TTC549 (cell line): ENCODE data around the gene WIPF1.

Source experiments
- FAIRE-seq: peaks from 2 replicates; lab custom pipeline; 2012; peaks lifted over from hg19 to GRCh38; lab: Jason Lieb, UNC

The WIPF1 gene

DNA sequence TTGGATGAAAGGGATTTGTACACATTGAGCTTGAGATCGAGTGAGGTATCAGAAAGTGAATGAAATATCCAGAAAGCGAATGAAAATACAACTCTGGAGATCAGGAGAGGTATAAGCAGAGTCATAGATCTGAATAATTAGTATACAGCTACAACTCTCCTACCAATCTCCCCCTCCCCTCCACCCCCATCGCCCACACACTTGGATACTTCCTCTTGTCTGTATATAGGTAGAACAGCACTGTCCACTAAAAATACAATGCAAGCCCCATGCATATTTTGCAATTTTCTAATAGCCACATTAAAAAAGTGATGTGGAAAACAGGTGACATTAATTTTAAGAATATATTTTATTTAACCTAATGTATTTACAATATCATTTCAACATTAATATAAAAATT, 23.7 kb upstream of the WIPF1 start:
- no peak for FAIRE-seq

DNA sequence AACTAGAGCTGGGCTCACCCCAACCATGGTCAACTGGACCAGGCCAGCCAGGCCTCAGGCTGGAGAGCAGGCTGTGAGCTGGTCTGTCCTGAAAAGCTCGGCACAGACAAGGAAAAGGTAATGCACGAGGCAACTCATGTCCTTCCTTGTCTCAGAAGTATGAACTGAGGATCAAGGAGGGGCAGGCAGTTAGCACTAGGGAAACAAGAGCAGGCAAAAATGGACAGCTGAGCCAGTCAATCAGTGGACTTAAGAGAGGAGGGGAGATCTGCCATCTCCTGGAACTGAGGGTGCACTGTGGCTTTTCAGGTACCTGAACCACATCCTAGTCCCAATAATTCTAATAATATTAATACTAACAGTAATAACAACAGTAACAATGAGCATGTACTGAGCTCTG, 20.6 kb upstream of the WIPF1 start:
- no peak for FAIRE-seq

- FAIRE-seq, result no peak
These were observed 20.1 kb upstream of the WIPF1 start for GRCh38 chr2:174617718-174618117.

DNA sequence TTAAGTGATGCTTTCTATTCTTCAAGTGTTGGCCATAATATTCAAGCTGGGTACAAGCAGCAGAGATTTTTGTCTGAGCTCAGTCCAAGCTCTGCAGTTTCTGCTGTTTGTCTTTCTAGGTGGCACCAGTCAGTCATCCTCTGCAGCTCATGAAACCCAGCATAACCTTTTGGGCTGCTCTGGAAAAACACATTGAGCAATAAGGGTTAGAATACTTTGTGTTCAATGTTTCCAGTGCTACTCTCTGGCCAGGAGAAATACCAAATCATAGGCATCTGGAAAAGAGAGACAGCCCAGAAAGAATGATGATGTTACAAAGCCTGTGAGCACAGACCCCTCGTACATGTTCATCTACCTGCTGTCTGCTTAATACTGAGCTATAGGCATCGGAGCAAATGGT, 19.5 kb upstream of the WIPF1 start:
- no peak for FAIRE-seq

DNA sequence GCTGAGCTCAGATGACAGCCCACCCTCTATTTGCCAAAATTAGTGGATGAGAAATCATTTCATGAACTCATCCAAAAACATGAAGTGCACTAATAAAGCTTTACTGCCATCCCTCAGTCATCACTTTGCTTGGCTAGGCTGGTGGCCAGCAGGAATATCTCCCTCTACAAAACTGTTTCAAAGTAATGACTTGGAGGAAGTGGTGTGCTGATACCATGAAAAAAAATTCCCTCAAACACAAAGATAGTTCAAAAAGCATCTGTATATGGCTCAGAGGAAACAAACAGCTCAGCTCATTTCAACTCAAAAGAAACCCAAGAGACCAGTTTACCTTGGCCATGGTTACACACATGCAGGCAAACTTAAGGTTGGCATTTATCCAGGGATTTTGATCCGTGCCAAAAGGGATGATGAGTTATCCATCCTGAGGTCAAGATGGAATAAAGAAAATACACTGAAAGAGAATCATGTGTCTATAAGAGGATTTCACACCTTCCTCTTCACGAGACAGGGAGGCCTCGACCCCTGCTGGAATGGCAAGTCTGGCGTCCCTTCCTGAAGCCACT, 18.4 kb upstream of the WIPF1 start:
- FAIRE-seq, result no peak

DNA sequence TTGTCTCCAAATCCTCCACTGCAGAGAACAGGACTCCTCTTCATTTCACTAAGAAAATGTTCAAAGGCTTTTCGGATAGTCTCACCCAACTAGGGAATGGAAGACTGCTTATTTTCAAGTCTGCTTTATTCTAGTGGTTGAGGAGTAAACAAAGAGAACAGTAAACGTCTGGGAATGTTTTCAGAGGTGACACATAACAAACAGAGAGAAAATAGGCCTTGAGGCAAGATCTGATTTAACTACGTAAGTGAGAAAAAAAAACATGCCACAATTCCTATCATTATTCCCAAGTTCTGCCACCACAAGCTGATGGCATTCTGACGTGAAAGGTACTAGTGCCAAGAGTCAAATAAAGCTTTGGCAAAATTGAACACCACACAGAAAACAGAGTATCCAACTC, 16.7 kb upstream of the WIPF1 start:
- no peak for FAIRE-seq

GRCh38 chr2:174613531-174613930, 15.9 kb upstream of the WIPF1 start:
- FAIRE-seq, result no peak

- FAIRE-seq, result no peak
These were observed 15.4 kb upstream of the WIPF1 start for GRCh38 chr2:174612970-174613369.

DNA sequence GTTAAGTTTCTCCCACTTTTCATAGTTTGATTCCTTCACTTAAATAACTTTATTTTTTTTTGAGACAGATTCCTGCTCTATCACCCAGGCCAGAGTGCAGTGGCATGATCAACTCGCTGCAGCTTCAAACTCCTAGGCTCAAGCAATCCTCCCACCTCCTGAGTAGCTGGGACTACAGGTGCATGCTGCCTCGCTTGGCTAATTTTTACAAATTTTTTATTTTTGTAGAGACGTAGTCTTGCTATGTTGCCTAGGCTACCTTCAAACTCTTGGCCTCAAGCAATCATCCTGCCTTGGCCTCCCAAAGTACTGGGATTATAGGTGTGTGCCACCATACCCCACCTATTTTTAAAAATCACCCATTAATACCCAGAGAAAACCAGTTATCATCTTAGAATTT, 14.2 kb upstream of the WIPF1 start:
- no peak for FAIRE-seq

GRCh38 chr2:174611006-174611405, 13.4 kb upstream of the WIPF1 start:
- no peak for FAIRE-seq

DNA sequence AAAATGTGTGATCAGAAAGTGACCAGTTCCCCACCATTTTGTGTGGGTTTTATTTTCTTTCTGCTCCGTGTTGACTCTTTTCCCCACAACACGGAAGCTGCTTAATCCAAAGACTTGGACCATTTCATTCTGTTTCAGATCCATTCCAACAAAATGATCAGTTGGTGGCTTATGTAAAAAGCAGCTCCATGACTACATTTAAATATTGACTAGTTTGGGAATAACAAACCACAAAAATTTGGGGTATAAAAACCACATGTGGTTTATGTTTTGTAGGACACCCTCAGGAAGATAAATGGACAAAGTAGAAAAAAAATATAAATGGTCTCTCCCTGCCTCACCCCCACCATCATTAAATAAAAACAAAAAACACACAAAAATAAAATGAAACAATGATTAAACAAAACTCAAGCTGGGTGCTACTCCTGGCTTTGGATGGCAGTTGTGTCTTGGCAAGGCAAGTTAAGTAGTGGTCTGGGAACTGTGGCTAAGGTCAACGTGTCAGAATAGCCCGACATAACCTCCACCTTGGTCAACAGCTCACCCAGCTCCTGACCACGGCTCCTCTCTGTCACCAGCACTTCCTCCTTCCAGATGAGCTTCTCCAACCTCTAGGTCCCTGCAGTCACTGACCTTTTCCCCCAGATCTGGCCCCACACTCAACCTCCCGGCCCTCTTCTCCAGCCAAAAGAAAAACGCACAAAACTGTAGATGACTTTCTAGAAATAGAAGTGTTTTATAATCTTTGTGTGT, 12.8 kb upstream of the WIPF1 start:
- FAIRE-seq, result no peak

GRCh38 chr2:174609261-174609660, 11.7 kb upstream of the WIPF1 start:
- FAIRE-seq, result no peak

DNA sequence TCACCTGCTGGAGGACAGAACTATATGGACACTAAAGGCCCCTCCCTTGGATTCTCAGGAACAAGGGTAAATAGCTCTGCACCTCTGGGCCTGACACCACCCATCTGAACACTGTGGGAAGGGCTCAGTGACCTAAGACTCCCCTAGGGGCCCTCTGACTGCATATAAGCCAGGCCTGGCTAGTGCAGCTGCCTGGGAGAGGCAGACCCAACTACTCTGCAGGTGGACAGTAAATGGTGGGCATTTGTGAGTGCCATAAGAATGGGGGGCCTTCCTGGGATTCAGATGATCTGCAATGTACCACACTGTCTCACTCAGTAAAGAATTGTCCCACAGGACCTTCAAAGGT, 11.2 kb upstream of the WIPF1 start:
- no peak for FAIRE-seq

- no peak for FAIRE-seq
These were observed 10.6 kb upstream of the WIPF1 start for GRCh38 chr2:174607989-174608865.

GRCh38 chr2:174607584-174607983, 10.0 kb upstream of the WIPF1 start:
- no peak for FAIRE-seq

DNA sequence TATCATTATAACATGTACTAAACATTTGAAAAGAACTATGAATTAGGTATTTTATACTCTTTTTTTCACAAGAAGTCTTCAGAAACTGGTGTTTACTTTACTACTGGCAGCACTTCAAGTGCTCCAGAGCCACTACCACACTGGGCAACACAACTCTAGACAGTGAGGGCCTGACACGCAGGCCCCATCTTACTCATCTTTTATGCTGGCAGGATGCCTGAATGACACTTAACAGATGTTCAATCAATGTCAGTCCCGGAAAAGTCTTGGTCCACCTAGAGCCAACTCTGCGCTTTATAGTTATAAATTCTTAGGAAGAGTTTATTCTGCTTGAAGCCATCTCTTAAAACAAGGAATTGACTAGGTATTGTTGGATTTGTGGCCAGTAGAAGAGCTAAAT, 8.7 kb upstream of the WIPF1 start:
- no peak for FAIRE-seq

GRCh38 chr2:174605687-174606086, 8.1 kb upstream of the WIPF1 start:
- peak; percentile 5 for FAIRE-seq

DNA sequence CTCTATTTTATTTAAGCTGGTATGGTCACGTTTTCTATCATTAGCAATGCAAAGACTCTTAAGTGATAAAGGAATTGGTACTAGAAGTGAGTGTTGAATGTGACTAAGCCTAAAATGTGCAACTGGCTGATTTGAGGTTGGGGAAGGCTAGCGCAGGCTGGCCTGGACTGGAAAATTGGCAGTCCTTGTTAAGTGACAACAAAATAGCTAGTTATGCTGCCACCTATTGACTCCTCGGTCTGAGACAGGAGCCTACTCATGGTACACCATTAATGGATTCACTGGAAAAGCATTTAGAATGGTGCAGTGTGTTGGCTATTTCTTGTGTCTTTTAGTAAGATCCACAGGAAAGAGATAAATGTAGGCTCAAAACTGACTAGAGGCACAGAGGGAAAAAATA, 5.7 kb upstream of the WIPF1 start:
- no peak for FAIRE-seq

DNA sequence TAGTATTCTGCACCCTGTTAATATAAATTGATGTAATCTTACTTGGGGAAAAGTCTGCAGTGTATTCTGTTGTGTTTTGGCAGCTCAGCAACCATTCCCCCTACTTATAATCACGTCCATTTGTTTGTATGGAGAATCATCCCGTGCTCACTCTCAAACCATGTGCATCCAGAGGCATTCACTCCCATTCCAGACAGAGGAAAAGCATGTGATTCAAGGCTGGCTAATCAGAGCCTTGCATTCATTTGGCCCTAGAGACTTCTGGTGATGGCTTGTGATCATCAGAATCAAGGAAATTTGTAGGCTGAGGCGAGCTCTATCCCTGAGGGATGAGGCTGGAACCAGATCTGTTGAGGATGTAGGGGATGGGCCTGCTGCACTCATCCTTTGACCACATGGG, 5.1 kb upstream of the WIPF1 start:
- FAIRE-seq, result no peak

GRCh38 chr2:174600349-174600748, 2.7 kb upstream of the WIPF1 start:
- no peak for FAIRE-seq

DNA sequence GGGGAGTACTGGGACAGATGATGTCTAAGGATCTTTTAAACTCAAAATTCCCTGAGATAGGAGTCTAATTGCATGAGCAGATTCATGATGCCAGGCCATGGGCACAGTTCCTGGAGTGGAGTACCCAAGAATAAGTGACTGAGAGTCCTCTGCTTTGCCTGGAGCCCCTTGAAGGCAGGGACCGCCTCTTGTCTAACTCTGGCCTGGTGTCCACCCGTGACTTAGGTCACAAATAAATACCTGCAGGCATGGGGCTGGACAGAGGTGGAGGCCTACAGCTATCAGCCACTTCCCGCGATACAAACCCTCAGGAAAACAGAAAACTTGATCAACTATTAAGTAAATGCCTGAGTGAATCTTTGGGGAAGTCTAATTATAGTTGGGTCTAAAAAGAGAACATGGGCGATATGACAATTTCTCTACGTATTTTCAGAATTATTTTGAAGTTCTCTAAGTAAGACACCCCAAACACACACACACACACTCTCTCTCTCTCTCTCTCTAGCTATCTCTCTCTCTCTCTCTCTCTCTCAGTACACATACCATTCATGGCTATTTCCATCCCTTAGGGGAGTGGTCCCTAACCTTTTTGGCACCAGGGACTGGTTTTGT, 1.8 kb upstream of the WIPF1 start:
- FAIRE-seq, result no peak

- no peak for FAIRE-seq
These were observed 627 bp downstream of the WIPF1 start for GRCh38 chr2:174597009-174597344.

- FAIRE-seq, result no peak
These were observed 1.7 kb downstream of the WIPF1 start for GRCh38 chr2:174595891-174596397.
